Measurements from ENCODE around the gene NUDT22. TPM values are rescaled to one million over a fixed set of nuclear protein-coding genes. Genes with fewer than 3 reads are reported as not detected.

Gene NUDT22
- total RNA-seq, 1 experiment from 2014 or later: 72.4 TPM

GRCh38 chr11:64266339-64266738 lies 40.3 kb downstream of the NUDT22 start:
- no TSS peak for BruUV-seq (replicated peaks)
- POLR2A ChIA-PET (ENCODE audit: low non-redundant PET): no interaction called here

GRCh38 chr11:64267207-64267945 lies 41.3 kb downstream of the NUDT22 start:
- H3K9me3 ChIP-seq (ENCODE audit: low read depth, low read length, poor library complexity, severe bottlenecking): no peaks in the 10 kb centered on the region
- H3K4me1 ChIP-seq (ENCODE audit: insufficient read depth, low read length, poor library complexity, severe bottlenecking): peaks cover 16% of the 10 kb centered on the region
- intact Hi-C loops (cut with micrococcal nuclease; ENCODE audit: unreplicated experiment): no loop called here
- H3K27me3 ChIP-seq (replicated peaks; ENCODE audit: insufficient read depth, low read depth, low read length, poor library complexity): no peaks in the 10 kb centered on the region
- no peak overlapping the region for H3K27ac ChIP-seq (ENCODE audit: low read depth, low read length, poor library complexity, severe bottlenecking)
- POLR2A ChIA-PET (ENCODE audit: low non-redundant PET): interaction anchor here (0.7 kb wide), 1 partner anchor 57 kb away, joined by 3 read pairs; no protein-coding TSS in a partner anchor
- TF ChIP-seq, protein P1, sequence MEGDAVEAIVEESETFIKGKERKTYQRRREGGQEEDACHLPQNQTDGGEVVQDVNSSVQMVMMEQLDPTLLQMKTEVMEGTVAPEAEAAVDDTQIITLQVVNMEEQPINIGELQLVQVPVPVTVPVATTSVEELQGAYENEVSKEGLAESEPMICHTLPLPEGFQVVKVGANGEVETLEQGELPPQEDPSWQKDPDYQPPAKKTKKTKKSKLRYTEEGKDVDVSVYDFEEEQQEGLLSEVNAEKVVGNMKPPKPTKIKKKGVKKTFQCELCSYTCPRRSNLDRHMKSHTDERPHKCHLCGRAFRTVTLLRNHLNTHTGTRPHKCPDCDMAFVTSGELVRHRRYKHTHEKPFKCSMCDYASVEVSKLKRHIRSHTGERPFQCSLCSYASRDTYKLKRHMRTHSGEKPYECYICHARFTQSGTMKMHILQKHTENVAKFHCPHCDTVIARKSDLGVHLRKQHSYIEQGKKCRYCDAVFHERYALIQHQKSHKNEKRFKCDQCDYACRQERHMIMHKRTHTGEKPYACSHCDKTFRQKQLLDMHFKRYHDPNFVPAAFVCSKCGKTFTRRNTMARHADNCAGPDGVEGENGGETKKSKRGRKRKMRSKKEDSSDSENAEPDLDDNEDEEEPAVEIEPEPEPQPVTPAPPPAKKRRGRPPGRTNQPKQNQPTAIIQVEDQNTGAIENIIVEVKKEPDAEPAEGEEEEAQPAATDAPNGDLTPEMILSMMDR (conservative IDR thresholded peaks at IDR 0.05; ENCODE audit: low read depth, low read length): no peak
- TF ChIP-seq EZH2 (IDR thresholded peaks at IDR 0.05; ENCODE audit: borderline replicate concordance, low read depth, low read length, poor library complexity, severe bottlenecking): no peak
- no peak for DNase-seq (ENCODE audit: low spot score)
- BruUV-seq (replicated peaks): no TSS peak
- CTCF ChIA-PET: interaction anchor here (0.6 kb wide), 2 partner anchors 16 to 377 kb away, joined by 4 to 8 read pairs; no protein-coding TSS in a partner anchor
- H3K36me3 ChIP-seq (ENCODE audit: insufficient read depth, low read length, poor library complexity, severe bottlenecking): peaks cover 33% of the 10 kb centered on the region
- no peak overlapping the region for H3K4me3 ChIP-seq (ENCODE audit: low read depth, low read length, poor library complexity, severe bottlenecking)

More at GRCh38 chr11:64266339-64266738, 40.3 kb downstream of the NUDT22 start:
- no peaks in the 10 kb centered on the region for H3K9me3 ChIP-seq (ENCODE audit: low read depth, low read length, poor library complexity, severe bottlenecking)
- CTCF ChIA-PET: no interaction called here
- no peak for DNase-seq (ENCODE audit: low spot score)
- intact Hi-C loops (cut with micrococcal nuclease; ENCODE audit: unreplicated experiment): no loop called here
- H3K4me3 ChIP-seq (ENCODE audit: low read depth, low read length, poor library complexity, severe bottlenecking): no peak overlapping the region
- peaks cover 42% of the 10 kb centered on the region for H3K36me3 ChIP-seq (ENCODE audit: insufficient read depth, low read length, poor library complexity, severe bottlenecking)
- TF ChIP-seq EZH2 (IDR thresholded peaks at IDR 0.05; ENCODE audit: borderline replicate concordance, low read depth, low read length, poor library complexity, severe bottlenecking): no peak
- TF ChIP-seq, protein P1 (conservative IDR thresholded peaks at IDR 0.05; ENCODE audit: low read depth, low read length): no peak
- H3K4me1 ChIP-seq (ENCODE audit: insufficient read depth, low read length, poor library complexity, severe bottlenecking): peaks cover 9% of the 10 kb centered on the region
- no peaks in the 10 kb centered on the region for H3K27me3 ChIP-seq (replicated peaks; ENCODE audit: insufficient read depth, low read depth, low read length, poor library complexity)
- no peak overlapping the region for H3K27ac ChIP-seq (ENCODE audit: low read depth, low read length, poor library complexity, severe bottlenecking)

GRCh38 chr11:64268025-64268892 lies 42.2 kb downstream of the NUDT22 start:
- POLR2A ChIA-PET (ENCODE audit: low non-redundant PET): no interaction called here
- TF ChIP-seq EZH2 (IDR thresholded peaks at IDR 0.05; ENCODE audit: borderline replicate concordance, low read depth, low read length, poor library complexity, severe bottlenecking): no peak
- TF ChIP-seq, protein P1 (conservative IDR thresholded peaks at IDR 0.05; ENCODE audit: low read depth, low read length): no peak
- peaks cover 25% of the 10 kb centered on the region for H3K36me3 ChIP-seq (ENCODE audit: insufficient read depth, low read length, poor library complexity, severe bottlenecking)
- CTCF ChIA-PET: interaction anchor here (1.7 kb wide), 1 partner anchor 87 kb away, joined by 4 read pairs; no protein-coding TSS in a partner anchor
- peaks cover 16% of the 10 kb centered on the region for H3K4me1 ChIP-seq (ENCODE audit: insufficient read depth, low read length, poor library complexity, severe bottlenecking)
- peak overlapping the region; percentile 94 for H3K27ac ChIP-seq (ENCODE audit: low read depth, low read length, poor library complexity, severe bottlenecking)
- H3K27me3 ChIP-seq (replicated peaks; ENCODE audit: insufficient read depth, low read depth, low read length, poor library complexity): no peaks in the 10 kb centered on the region
- H3K9me3 ChIP-seq (ENCODE audit: low read depth, low read length, poor library complexity, severe bottlenecking): no peaks in the 10 kb centered on the region
- BruUV-seq (replicated peaks): no TSS peak
- peak overlapping the region; percentile 78 for H3K4me3 ChIP-seq (ENCODE audit: low read depth, low read length, poor library complexity, severe bottlenecking)
- DNase-seq (ENCODE audit: low spot score): peak; percentile 47
- intact Hi-C loops (cut with micrococcal nuclease; ENCODE audit: unreplicated experiment): no loop called here

All from A673 (cell line).